ENCODE measurements around the gene PEAK1.

PEAK1 gene

DNA sequence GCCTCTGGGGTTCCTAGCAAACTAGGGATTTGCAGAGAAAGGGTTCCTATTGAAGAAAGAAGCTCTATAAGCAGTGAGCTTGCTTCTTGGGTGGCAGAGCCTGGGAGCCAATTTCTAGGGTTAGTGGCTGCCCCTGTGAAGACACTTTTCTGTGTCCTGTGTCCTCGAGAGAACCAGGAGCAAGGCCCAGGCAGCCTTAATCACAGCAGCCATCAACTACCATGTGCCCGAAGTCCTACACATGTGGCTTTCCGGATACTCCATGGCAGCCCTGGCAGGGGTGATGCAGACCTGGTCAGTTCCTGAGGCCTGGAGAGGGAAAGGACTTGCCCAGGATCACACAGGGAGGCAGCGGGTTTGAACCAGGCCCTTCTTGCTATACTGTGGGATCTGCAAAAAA is 321.3 kb downstream of the PEAK1 start:
- TF ChIP-seq, protein P1, sequence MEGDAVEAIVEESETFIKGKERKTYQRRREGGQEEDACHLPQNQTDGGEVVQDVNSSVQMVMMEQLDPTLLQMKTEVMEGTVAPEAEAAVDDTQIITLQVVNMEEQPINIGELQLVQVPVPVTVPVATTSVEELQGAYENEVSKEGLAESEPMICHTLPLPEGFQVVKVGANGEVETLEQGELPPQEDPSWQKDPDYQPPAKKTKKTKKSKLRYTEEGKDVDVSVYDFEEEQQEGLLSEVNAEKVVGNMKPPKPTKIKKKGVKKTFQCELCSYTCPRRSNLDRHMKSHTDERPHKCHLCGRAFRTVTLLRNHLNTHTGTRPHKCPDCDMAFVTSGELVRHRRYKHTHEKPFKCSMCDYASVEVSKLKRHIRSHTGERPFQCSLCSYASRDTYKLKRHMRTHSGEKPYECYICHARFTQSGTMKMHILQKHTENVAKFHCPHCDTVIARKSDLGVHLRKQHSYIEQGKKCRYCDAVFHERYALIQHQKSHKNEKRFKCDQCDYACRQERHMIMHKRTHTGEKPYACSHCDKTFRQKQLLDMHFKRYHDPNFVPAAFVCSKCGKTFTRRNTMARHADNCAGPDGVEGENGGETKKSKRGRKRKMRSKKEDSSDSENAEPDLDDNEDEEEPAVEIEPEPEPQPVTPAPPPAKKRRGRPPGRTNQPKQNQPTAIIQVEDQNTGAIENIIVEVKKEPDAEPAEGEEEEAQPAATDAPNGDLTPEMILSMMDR (IDR thresholded peaks at IDR 0.05; ENCODE audit: insufficient read depth, low read length, poor library complexity, severe bottlenecking): no peak
- no peak for TF ChIP-seq EZH2phosphoT487 (conservative IDR thresholded peaks at IDR 0.05; ENCODE audit: low read length)
- no peak overlapping the region for H3K9ac ChIP-seq (ENCODE audit: low read length)
- H3K27ac ChIP-seq (ENCODE audit: low read depth, low read length): no peak overlapping the region
- no peaks in the 10 kb centered on the region for H3K9me3 ChIP-seq (ENCODE audit: insufficient read depth, low read length)
- H3K4me2 ChIP-seq (ENCODE audit: low read depth, low read length, poor library complexity, severe bottlenecking): no peak overlapping the region
- H3F3A ChIP-seq (ENCODE audit: insufficient read depth): no peaks in the 10 kb centered on the region
- H3K36me3 ChIP-seq (ENCODE audit: low read length): no peaks in the 10 kb centered on the region
- no peak overlapping the region for H3K4me3 ChIP-seq (ENCODE audit: insufficient read depth, low read length, poor library complexity, severe bottlenecking)
- H4K20me1 ChIP-seq (ENCODE audit: low read depth, low read length): no peaks in the 10 kb centered on the region
- H3K9me2 ChIP-seq (replicated peaks; ENCODE audit: insufficient read depth, low read length): no peaks in the 10 kb centered on the region
- no peak overlapping the region for H2AFZ ChIP-seq (ENCODE audit: low read depth, low read length, severe bottlenecking)
- H3K27me3 ChIP-seq (ENCODE audit: low read length): no peaks in the 10 kb centered on the region
- H3K79me2 ChIP-seq (ENCODE audit: insufficient read depth, low read length): no peaks in the 10 kb centered on the region

- Histone ChIP-seq H3F3A (ENCODE audit: insufficient read depth) (no peaks in the 10 kb centered on the region), H3K4me2 (ENCODE audit: low read depth, low read length, poor library complexity, severe bottlenecking) (no peak overlapping the region), H3K9ac (ENCODE audit: low read length) (no peak overlapping the region), H3K27me3 (ENCODE audit: low read length) (no peaks in the 10 kb centered on the region), H3K27ac (ENCODE audit: low read depth, low read length) (no peak overlapping the region), H3K9me3 (ENCODE audit: insufficient read depth, low read length) (no peaks in the 10 kb centered on the region), H3K4me3 (ENCODE audit: insufficient read depth, low read length, poor library complexity, severe bottlenecking) (no peak overlapping the region), H3K36me3 (ENCODE audit: low read length) (no peaks in the 10 kb centered on the region), H2AFZ (ENCODE audit: low read depth, low read length, severe bottlenecking) (no peak overlapping the region), H4K20me1 (ENCODE audit: low read depth, low read length) (no peaks in the 10 kb centered on the region), H3K9me2 (replicated peaks; ENCODE audit: insufficient read depth, low read length) (no peaks in the 10 kb centered on the region), H3K79me2 (ENCODE audit: insufficient read depth, low read length) (no peaks in the 10 kb centered on the region)
- no peak for TF ChIP-seq EZH2phosphoT487 (conservative IDR thresholded peaks at IDR 0.05; ENCODE audit: low read length)
- TF ChIP-seq, protein P1 (IDR thresholded peaks at IDR 0.05; ENCODE audit: insufficient read depth, low read length, poor library complexity, severe bottlenecking): no peak
Measured at GRCh38 chr15:77097921-77098320, 322.0 kb downstream of the PEAK1 start.

GRCh38 chr15:77097248-77097721 is 322.6 kb downstream of the PEAK1 start:
- H3K36me3 ChIP-seq (ENCODE audit: low read length): no peaks in the 10 kb centered on the region
- no peak overlapping the region for H3K4me2 ChIP-seq (ENCODE audit: low read depth, low read length, poor library complexity, severe bottlenecking)
- H3K27me3 ChIP-seq (ENCODE audit: low read length): no peaks in the 10 kb centered on the region
- TF ChIP-seq EZH2phosphoT487 (conservative IDR thresholded peaks at IDR 0.05; ENCODE audit: low read length): no peak
- TF ChIP-seq, protein P1 (IDR thresholded peaks at IDR 0.05; ENCODE audit: insufficient read depth, low read length, poor library complexity, severe bottlenecking): no peak
- H3K9me3 ChIP-seq (ENCODE audit: insufficient read depth, low read length): no peaks in the 10 kb centered on the region
- no peaks in the 10 kb centered on the region for H3K9me2 ChIP-seq (replicated peaks; ENCODE audit: insufficient read depth, low read length)
- no peak overlapping the region for H3K4me3 ChIP-seq (ENCODE audit: insufficient read depth, low read length, poor library complexity, severe bottlenecking)
- H2AFZ ChIP-seq (ENCODE audit: low read depth, low read length, severe bottlenecking): no peak overlapping the region
- no peak overlapping the region for H3K27ac ChIP-seq (ENCODE audit: low read depth, low read length)
- H4K20me1 ChIP-seq (ENCODE audit: low read depth, low read length): no peaks in the 10 kb centered on the region
- H3K9ac ChIP-seq (ENCODE audit: low read length): no peak overlapping the region
- H3F3A ChIP-seq (ENCODE audit: insufficient read depth): no peaks in the 10 kb centered on the region
- H3K79me2 ChIP-seq (ENCODE audit: insufficient read depth, low read length): no peaks in the 10 kb centered on the region

Data from SU-DHL-6 (cell line).